ENCODE measurements around the gene CLCA4. TPM values are rescaled to one million over a fixed set of nuclear protein-coding genes. Genes with fewer than 3 reads are reported as not detected.

CLCA4 gene
- total and polyA plus RNA-seq, 9 donors, result 0.12 to 0.23 (median 0.22) TPM; not detected in 6

DNA sequence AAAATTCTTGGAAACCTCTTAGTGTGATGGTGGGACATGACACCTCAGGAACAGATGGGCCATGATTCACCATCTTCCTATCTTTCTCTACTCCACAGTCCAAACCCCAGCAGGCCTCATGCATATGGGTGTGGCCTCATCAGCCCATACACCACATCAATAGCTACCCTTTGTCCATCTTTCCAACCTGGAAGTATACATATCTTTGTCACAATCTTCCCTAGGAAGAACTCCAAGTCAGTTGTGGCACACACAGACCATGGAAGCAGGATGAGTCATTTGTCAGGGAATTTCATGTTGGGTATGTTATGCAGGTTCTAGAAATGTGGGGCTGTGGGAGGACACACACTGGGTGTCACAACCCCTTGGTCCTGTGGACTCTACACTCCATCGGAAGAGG, 30.5 kb upstream of the CLCA4 start:
- Histone ChIP-seq H3K9me3 (no peaks in the 10 kb centered on the region), H3K36me3 (no peaks in the 10 kb centered on the region), H3K4me3 (no peak overlapping the region), H3K27me3 (no peaks in the 10 kb centered on the region), H3K27ac (no peak overlapping the region), H3K4me1 (ENCODE audit: insufficient read depth) (no peaks in the 10 kb centered on the region)
- no peak for DNase-seq
- TF ChIP-seq POLR2A (IDR thresholded peaks at IDR 0.05) (no peak), EP300 (IDR thresholded peaks at IDR 0.05) (no peak)
- TF ChIP-seq, protein P1, sequence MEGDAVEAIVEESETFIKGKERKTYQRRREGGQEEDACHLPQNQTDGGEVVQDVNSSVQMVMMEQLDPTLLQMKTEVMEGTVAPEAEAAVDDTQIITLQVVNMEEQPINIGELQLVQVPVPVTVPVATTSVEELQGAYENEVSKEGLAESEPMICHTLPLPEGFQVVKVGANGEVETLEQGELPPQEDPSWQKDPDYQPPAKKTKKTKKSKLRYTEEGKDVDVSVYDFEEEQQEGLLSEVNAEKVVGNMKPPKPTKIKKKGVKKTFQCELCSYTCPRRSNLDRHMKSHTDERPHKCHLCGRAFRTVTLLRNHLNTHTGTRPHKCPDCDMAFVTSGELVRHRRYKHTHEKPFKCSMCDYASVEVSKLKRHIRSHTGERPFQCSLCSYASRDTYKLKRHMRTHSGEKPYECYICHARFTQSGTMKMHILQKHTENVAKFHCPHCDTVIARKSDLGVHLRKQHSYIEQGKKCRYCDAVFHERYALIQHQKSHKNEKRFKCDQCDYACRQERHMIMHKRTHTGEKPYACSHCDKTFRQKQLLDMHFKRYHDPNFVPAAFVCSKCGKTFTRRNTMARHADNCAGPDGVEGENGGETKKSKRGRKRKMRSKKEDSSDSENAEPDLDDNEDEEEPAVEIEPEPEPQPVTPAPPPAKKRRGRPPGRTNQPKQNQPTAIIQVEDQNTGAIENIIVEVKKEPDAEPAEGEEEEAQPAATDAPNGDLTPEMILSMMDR (IDR thresholded peaks at IDR 0.05), result no peak
- WGBS, 3 donors, result 92 to 97% (median 93%) methylated on average over 1 of the region's 1 CpG
- intact Hi-C loops (cut with DNase I), result no loop called here

DNA sequence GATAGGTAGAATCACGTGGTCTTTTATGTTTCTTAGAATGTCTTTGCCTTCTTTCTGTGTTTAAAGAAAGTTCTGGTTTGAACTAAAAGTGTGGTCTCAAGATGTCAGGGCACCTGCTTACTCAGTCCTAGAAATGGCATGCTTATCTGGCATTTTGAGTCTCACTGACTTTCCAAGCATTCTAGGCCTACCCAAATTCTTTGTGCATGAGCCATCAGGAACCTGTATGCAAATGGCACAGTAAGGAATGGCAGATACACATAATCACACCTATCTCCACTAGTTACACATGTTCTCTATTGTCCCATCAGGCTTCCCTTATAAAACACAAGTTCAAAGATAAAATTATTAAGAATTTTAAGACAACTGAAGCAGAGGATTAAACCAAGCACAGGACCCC, 29.5 kb upstream of the CLCA4 start:
- H3K4me1 ChIP-seq (ENCODE audit: insufficient read depth), result no peaks in the 10 kb centered on the region
- intact Hi-C loops (cut with DNase I), result no loop called here
- 61 to 82% (median 67%) methylated on average over 1 of the region's 1 CpG for whole genome bisulfite sequencing, 3 donors
- no peak overlapping the region for H3K27ac ChIP-seq
- H3K27me3 ChIP-seq, result no peaks in the 10 kb centered on the region
- no peaks in the 10 kb centered on the region for H3K36me3 ChIP-seq
- no peaks in the 10 kb centered on the region for H3K9me3 ChIP-seq
- H3K4me3 ChIP-seq, result no peak overlapping the region
- TF ChIP-seq, protein P1 (IDR thresholded peaks at IDR 0.05), result no peak
- TF ChIP-seq EP300 (IDR thresholded peaks at IDR 0.05), result no peak
- no peak for TF ChIP-seq POLR2A (IDR thresholded peaks at IDR 0.05)
- DNase-seq, result no peak

DNA sequence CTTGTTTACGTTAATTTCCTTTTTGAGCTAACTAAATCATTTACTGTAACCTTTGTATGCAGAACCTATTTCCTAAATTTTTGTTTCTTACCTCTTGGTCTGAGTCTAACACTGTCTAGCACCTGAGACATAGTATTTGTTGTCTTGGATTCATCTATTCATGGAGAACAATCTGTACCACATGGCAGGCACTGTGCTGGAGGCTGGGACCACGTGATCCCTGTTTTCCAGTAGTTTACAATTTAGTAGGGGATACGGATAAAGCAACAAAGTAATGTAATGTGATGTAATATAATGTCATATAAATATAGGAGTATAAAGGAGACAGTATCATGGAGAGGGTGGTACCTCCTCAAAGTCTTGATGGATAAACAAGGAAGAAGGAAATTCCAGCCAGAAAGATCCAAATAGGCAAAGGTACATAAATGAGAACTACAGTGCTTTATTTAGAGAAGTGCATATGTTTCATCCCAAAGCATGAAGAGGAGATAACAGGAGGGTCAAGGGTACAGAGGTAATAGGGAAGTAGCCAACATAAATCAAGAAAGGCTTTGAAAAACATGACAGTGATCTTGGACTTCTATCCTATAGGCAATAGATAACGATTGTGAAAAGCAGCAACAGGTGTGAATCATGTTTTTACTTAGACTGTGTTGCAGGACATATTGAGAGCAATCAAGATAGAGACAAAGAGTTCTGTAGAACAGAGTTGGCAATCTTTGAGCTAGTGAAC, 25.9 kb upstream of the CLCA4 start:
- H3K27ac ChIP-seq, result no peak overlapping the region
- H3K27me3 ChIP-seq, result no peaks in the 10 kb centered on the region
- WGBS, 3 donors, result 73 to 80% (median 76%) methylated on average over 4 of the region's 4 CpGs
- no peak for DNase-seq
- no peaks in the 10 kb centered on the region for H3K36me3 ChIP-seq
- no peaks in the 10 kb centered on the region for H3K9me3 ChIP-seq
- TF ChIP-seq, protein P1 (IDR thresholded peaks at IDR 0.05), result no peak
- no peaks in the 10 kb centered on the region for H3K4me1 ChIP-seq (ENCODE audit: insufficient read depth)
- H3K4me3 ChIP-seq, result no peak overlapping the region
- intact Hi-C loops (cut with DNase I), result no loop called here

DNA sequence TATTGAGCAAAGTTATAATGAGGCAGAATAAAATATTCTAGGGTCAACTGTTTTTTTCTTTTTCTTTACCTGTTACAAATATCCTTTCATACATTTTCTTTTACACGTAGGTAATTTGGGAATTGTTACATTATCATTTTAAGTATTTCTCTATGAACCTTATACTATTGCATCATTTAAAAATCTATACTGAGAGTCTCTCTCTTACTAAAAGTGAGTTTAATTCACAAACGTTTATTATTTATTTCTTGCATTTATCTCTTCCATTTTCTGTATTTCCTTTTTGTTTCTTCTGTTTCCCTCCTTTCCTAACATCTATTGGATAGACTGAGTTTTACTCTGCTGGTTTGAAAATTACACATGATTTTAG, 25.4 kb upstream of the CLCA4 start:
- intact Hi-C loops (cut with DNase I), result no loop called here
- DNase-seq, result no peak
- TF ChIP-seq EP300 (IDR thresholded peaks at IDR 0.05) (no peak), POLR2A (IDR thresholded peaks at IDR 0.05) (no peak)
- TF ChIP-seq, protein P1 (IDR thresholded peaks at IDR 0.05), result no peak
- no peaks in the 10 kb centered on the region for H3K36me3 ChIP-seq
- WGBS, 3 donors, result 53 to 72% (median 62%) methylated on average over 2 of the region's 2 CpGs
- no peaks in the 10 kb centered on the region for H3K27me3 ChIP-seq
- no peaks in the 10 kb centered on the region for H3K4me1 ChIP-seq (ENCODE audit: insufficient read depth)
- no peak overlapping the region for H3K4me3 ChIP-seq
- no peaks in the 10 kb centered on the region for H3K9me3 ChIP-seq
- H3K27ac ChIP-seq, result no peak overlapping the region

All from ovary (tissue), 9 donors.